Measurements from ENCODE around the gene PISD. TPM values are rescaled to one million over a fixed set of nuclear protein-coding genes. Genes with fewer than 3 reads are reported as not detected.
"Not testable (repeated sequence)": the region's sequence is repeated elsewhere in the genome, so short reads cannot be mapped to it uniquely, and the experiment has no call there.

The PISD gene
- total RNA-seq, 1 donor from 2014 or later = 37.4 TPM

DNA sequence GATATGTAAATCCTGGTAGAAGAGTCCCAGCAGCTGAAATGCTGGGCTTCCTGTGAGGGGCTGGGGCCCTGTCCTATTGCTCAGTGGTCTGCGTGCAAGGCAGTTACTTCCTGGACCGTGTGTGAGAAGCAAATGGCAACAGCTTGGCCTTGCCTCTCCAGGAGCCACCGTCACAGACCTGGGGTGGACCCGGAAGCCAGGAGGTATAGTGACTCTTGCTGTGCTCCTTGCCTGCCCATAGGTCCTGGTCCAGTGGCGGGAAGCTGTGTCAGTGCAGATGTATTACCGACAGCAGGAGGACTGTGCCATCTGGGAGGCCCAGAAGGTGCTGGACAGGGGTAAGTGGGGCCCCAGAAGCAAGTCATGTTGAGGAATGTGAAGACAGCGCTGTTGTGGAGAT, 54.3 kb downstream of the PISD start:
- DNase-seq = no peak

DNA sequence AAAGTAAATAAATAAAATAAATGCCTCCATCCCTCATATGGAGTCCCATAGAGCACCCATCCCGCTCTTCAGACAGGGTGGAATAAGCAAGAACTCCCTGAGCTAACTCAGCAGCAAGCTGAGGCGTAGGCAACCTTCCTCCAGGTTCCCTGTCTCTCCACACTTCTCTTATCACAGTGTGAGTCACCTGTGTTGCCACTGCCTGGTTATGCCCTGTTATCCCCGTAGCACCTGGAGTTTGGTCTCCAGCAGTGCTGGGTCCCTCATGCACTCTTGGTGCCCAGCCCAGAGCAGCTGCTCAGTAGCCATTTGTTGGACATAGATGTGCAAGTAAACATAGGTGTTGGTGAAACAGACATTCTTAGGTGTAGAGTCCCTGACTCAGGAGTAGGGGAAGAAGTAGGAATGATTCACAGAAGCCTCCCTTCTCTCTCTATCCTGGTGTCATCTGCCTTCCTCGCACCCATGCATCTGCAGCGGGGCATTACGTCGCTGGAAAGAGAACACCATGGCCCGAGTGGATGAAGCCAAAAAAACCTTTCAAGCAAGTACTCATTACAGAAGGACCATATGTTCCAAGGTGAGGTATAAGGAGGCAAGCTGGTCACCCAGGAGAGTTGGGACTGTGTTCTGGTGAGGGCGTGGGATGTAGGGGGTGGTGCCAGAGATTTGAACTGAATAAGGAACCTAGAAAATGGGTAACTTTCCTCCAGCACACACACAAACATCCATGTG, 56.0 kb downstream of the PISD start:
- DNase-seq = peak; percentile 29

DNA sequence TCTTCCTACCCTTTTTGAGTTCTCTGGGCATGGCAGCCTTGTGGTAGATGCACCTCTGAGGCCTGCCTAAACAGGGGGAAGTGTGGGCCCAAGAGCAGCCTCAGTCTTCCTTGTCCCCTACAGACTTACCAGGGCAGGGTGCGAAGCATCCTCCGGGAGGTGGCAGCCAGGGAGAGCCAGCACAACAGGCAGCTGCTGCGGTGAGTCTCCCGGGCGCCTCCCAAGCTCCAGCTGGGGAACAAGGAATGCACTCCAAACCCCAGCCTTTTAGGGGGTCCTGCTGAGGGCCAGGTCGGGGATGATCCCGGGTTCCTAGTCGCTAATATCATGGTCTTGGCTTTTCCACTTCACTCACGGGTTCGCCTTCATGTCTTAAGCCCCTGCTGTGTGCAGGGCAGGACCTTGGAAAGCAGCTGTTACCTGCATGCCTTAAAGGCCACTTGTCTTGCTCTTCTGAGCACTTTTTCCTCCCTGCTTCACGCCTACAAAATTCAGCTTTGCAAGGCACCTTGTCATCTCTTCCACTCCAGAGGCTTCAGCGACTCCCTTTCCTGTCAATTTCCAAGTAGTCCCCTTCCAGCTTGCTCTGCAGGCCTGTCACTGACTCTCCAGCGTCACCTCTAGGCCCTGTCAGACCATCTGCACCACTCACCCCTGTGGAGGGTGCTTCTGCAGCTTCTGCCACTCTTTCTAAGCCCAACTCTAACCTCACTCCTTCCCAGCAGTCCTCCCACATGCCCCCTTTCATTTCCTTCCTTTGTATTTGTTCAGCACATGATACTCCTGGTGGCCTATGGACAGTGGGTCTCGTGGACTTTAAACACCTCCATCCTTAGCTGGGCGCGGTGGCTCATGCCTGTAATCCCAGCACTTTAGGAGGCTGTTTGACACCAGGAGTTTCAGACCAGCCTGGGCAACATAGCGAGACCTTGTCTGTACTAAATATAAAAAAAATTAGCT, 57.0 kb downstream of the PISD start:
- no peak for DNase-seq

DNA sequence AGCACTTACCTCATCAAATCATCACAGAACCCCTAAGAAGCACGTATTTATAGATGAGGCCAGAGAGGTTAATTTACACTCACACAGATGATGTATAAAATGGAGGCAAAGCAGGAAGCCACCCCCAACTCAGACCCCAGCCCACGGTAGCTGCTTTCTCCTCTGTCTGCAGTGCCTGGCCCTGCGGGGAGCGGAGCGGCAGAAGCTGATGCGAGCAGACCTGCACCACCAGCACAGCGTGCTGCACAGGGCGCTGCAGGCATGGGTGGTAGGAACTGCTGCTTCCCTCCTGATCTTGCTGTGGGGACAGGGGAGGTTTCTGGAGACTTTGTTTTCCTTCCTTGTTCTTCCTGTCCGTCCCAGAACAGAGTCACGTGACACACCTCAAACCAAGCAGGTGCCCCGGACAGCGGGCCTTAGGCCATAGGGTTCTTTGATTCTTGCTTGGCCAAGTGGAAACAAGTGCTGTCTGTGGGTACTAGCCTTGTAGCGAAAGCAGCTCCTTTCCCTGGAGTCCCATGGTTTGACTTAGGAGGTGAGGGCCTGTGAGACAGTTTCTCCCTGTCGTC, 57.8 kb downstream of the PISD start:
- no peak for DNase-seq

DNA sequence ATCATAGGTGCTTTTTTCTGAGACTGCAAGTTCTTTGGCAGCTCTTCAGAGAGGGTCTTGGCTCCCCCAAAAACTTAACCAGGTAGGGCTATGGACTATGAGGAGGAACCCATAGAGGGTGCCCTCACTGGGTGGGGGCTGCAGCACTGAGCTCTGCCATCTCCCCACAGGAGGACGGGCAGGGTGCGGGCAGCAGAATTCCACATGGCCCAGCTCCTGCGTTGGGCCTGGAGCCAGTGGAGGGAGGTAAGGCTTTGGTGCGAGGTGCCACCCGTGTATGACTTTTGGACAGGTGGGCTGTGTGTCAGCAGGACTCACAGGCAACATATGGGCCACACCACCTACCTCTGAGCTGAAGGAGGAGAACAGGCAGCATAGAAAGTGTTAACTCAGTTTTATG, 58.4 kb downstream of the PISD start:
- no peak for DNase-seq

DNA sequence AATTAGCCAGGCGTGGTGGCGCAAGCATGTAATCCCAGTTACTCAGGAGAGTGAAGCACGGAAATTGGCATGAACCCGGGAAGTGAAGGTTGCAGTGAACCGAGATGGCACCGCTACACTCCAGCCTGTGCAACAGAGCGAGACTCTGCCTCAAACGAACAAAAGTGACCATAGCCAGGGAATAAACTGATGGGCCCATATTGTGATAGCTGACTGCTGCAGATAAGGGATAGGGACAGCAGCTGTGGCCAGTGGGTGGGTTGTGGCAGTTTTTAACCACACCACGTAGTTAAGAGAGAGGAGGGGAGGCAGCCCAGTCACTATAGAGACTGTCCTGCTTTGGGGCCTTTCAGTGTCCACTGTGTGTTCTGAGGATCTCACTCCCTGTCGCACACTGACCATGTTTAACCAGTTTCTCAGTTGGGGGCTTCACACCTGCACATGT, 58.9 kb downstream of the PISD start:
- DNase-seq = no peak

DNA sequence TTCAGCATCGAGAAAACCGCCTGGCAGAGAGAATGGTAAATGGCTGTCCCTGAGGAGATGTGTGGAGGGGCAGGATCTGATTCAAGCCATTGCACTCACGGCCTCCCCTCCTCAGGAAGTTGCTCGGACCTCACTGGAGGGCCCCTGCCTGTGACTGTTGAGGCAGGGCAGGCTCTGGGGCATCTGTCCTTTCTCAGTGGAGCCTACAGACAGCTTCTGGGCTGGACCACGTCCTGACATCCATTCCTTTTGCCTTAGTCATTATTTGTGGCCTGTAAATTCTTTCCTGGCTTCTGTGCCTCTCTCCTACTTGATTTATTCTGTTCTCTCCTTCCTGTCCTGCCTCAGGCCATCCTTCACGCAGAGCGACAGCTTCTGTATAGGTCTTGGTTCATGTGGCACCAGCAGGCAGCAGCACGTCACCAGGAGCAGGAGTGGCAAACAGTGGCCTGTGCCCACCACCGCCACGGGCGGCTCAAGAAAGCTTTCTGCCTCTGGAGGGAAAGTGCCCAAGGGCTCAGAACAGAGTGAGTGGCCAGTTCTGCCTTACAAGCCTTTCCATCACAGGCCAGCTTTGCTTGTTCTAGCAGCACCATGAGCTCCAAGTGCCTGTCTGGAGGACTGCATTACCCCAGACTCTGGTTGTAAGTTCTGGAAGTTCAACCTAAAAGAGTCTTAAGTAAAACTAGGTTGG, 59.6 kb downstream of the PISD start:
- no peak for DNase-seq

DNA sequence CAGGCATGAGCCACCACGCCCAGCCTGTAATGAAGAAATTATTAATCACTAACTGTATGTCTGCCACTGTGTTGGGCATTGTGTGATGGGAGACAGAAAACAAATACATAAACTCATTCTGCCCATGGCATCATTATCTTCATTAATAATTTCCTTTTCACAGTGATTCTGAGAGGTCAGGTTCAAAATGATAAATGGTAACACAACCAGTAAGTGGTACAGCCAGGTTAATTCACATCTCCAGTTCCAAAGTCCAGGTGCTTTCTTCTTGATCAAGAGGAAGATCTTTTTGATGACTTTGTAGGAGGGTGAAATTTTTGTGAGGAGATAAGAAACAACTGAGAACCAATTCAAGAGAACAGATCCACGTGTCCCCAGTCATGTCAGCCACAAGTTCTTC, 66.7 kb downstream of the PISD start:
- DNase-seq = no peak

DNA sequence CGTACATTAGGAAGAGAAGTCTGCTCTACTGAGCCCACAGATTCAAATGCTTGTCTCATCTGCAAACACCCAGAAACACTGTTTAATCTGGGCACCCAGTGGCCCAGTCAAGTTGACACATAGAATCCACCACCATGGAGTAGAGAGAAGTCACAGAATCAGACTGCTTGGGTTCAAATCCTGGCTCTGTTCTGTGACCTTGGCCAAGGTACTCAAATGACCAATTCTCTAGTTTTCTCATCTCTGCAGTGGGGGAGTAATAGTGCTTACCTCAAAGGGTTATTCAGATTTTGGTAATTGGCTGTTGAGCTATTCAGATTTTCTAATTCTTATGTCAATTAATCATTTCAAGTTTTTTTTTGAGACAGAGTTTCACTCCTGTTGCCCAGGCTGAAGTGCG, 71.9 kb downstream of the PISD start:
- not testable (repeated sequence) for DNase-seq

DNA sequence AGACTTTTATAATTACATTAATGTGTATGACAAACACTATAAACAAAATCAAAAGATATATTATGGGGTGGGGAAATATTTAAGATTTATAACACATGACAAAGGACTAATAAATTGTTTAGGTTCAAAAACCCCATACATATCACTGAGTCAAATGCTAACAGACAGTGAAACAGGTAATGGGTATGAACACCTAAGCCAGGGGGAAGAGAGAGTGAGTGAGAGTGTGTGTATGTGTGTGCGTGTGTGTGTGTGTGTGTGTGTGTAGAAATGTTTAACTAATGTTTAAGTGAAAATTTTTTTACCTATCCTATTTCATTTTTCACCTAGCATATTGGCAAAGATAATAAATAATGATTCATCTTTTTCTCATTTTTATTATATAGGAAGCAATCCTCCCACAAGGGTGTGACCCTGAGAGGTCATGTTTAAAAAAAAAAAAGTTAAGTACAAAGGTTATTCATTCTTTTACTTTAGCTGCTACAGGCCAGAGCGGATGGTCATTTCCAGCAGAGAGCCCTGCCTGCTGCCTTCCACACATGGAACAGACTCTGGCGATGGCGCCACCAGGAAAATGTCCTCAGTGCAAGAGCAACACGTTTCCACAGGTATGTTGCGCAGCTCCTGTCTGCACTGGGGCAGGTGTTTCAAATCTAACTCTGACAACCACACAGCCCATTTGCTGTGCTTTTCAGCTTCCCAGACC, 72.9 kb downstream of the PISD start:
- DNase-seq = no peak

DNA sequence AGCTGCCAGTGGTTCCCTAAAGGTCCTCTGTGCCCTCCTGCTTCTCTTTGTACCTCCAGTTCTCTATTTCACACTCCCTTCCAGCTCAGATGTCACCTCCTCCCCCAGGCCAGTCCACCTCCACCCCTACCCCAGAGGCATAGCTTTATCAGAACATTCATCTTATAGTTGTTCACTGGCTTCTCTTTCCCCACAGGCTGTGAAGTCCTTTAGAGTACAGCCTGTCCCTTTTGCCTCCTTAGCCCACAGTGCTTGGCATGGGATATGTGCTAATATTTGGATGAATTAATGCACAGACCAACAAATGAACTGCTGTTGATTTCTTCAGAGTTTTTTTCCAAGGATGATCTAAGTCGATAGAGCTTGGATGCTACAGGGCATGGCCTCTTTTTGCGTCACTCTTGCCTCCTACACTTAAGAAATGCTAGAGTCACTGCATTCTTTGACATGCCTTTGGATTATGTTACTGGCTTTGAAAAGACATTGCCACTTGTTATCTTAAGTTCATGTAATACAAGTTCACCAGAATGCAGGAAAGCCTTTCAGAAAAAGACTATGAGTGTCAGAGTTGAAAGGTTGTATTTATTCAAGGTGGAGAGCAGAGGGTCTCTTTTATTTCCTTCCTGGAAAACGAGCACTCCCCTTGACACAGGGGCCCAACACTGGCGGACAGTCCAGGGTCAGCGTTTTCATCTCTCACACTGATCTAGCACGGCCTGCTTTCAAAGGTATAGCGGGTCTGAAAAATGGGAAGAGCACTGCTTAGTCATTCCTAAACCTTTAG, 75.7 kb downstream of the PISD start:
- DNase-seq = no peak

DNA sequence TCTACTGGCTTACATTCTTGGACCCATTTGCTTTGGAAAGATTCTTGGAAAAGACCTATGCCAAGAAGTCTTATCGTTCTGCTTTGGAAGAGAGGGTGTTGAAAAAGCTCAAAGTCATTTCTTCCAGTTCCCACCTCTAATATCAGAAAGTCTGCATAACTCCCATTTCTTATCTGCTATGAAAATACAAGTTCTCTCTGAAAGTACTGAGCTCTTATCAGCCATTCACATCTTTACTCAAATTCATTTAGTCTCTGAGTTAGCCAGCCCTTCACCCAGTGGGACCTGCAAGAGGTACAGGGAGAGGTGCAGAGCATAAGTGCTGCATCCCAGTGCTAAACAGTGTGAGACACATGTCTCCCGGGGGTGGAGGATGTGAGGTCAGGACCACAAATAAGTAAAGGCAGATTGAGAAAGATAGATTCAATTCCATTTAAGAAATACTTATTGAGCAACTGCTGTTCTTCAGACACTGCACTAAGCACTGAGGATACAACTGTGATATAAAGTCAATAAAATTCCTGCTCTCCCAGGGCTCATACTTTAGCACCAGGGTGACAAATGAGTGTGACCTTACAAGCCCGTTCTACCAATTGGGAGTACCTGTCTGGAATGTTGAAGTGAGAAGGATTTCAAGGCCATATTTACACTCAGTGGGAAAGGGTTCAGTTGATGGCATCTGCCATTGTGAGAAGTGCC, 76.7 kb downstream of the PISD start:
- no peak for DNase-seq

DNA sequence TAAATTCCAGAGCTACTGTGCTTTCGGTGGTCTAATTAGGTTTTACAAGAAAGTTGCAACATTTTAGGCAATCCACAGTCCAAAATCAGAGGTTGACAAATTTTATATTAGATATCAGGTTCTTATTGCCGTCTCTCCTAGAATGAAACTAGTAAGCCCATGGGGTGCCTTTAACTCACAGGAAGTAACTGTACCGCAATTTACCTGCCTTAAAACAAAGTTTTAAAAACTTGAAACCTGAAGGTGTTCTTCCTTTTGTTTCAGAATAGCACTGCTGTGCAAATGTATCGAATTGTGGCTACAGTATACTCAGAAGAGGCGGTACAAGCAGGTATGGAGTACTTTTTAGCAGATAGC, 77.2 kb downstream of the PISD start:
- no peak for DNase-seq

DNA sequence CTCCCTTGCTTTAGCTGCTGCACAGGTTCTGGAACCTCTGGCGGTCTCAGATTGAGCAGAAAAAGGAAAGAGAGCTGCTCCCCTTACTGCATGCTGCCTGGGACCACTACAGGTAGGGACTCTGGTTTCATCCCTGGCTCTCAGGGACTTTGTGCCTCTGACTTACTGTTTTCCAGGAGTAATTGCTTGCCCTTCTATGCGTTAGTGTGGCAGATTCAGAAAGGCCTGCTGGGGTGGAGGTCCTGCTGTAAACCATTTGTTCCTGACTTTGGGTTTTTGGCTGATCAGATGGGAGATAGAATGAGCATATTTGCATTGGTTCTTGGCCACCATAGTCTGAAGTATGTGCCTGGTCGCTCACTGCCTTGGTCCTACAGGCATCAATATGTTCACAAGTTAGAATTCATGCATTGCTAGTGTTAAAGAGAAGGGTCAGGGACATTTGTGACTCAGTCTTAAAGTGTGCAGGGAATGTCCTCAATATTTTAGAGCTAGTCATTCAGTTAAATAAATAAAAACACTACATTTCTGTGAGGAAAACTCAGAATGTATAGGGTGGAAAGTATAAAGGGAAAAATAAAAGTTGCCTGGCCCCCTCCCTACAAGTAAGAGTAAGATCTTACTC, 78.0 kb downstream of the PISD start:
- no peak for DNase-seq

DNA sequence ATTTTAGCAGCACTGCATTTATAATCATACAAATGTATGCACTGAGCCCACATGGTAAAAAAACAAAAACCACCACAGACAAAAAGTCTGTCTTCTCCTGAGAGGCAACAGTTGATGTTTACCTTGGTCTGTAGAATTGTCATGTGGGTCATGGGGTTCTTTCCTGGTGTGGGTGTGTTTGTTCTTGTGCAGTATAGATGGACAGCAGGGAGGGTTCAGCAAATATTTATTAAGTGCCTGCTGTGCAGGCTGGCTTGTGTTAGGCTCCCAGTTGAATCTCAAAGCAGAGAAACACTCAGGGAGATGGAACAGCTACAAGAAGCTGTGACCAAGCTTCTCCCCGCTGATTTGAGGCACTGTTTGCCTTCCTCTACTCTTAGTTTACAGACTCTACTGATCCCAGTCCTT, 82.2 kb downstream of the PISD start:
- DNase-seq = no peak

DNA sequence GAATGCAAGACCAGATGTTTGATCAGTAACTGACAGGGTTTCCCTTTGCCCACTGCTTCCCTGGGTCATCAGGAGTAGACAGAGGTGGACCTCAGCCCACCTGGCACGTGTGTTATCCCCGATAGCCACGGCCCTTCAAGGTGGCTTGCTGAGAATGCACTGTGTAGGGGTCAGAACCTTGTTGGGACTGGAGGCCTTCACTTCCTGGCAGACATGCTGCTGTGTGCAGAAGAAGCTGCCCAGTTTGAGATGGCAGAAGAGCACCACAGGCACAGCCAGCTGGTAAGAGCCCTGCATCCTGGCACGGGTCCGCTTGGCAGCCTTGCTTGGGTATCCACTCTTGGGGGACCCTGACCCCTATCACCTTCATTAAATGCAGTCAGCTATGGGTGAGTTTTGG, 83.8 kb downstream of the PISD start:
- no peak for DNase-seq

DNA sequence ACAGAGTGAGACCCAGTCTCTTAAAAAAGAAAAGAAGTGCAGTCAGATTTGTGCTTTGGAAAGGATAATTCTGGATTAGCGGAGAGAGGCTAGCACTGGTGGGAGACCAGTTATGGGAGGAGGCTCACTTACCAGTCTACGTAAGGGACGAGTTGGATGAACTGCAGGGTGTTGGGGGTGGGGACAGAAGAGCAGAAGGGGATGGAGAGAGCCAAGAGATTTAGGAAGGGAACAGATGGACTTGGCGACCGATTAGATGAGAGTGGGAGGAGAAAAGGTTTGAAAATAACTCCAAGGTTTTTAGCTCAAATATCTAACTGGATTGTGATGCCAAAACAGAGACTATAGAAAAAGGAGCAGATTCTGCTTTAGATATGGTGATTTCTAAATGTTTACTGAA, 84.3 kb downstream of the PISD start:
- DNase-seq = peak; percentile 19

DNA sequence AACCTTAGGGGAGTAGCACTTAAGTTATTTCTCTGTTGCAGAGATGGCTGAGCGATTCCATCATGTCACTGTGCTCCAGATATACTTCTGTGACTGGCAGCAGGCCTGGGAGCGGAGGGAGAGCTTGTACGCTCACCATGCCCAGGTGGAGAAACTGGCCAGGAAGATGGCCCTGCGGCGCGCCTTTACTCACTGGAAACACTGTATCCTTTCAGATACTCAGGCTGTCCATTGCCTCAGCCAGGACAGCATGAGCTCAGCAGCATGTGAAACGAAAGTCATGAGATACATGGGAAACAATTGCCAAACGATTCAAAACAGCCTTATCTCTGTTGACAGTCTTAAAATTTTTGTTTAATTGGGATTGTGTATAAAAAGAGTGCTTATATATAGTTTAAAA, 86.8 kb downstream of the PISD start:
- no peak for DNase-seq

DNA sequence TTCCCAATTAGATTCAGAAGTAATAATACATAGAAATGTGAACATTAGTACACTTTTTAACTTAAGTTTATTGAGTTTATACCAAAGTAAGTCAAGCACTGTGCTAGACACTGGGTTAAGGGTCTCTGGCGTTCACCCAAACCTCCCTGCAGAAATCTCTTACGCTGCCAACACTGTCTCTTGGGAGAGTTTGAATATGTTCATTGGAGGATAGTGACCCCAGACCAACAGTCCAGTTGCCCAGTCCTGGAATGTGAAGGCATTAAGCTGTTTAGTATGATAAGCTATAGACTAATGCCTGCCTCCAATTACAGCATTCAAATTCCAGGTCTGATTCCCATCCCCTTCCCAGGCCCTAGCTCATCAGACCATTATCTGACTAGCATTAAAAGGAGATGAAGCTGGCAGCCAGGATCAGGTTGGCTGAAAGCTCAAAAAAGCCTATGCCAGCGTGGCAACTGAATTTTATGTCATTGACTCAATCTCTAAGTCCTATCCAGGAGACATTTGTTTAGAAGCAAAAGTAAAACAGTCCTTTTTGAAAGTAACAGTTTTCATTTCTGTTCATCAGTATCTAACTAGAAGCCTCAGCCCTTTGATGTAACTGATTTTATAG, 87.9 kb downstream of the PISD start:
- no peak for DNase-seq

DNA sequence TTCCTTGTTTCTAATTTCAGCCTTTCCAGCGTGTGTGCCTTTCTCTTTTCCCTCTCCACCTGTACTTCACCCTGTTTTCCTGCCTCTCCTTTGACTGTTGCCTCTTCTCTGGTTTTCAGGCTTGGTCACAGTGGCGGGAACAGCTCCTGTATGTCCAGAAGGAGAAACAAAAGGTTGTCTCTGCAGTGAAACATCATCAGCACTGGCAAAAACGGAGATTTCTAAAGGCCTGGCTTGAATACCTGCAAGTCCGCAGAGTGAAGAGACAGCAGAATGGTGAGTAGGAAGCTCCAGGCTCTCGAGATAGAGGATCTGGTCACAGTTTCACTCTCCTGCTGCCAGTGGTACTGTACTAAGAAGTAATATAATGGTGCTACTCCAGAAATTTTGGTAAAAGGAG, 89.1 kb downstream of the PISD start:
- DNase-seq = no peak
